Measurements from ENCODE around the gene GPR63. TPM values are rescaled to one million over a fixed set of nuclear protein-coding genes. Genes with fewer than 3 reads are reported as not detected.

Gene GPR63
- total and polyA plus RNA-seq, 12 donors, result 0.06 to 2.5 (median 0.78) TPM

DNA sequence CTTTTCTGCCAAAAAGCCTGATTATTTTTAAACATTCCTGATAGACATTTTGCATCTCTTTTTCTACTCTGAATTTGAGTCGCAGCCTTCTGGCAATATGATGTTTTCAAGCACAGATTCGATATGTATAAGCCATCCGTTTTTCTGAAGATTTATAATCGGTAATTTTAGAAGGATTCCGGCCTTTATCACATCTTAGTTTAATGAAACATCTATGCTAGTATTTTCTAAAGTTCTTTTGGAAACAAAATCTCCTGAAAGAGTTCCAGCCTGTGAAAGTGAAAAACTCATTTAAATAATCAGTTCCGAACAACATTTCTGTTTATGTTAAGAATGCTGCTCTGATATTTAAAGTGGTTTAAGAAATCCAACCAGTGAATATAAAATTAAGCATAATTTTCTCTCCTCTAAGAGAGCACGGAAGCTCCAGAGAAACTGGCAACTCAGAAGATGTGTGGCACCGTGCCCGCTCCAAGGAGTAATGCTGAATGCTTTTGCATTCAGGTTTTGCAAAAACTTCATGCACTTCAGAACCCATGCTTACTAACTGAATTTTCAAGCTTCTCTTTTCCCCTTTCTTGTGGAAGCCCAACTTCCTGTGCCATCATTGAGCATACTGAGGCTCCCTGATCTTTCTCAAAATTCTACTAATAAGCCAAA lies 39.7 kb upstream of the GPR63 start:
- TF ChIP-seq, protein P1, sequence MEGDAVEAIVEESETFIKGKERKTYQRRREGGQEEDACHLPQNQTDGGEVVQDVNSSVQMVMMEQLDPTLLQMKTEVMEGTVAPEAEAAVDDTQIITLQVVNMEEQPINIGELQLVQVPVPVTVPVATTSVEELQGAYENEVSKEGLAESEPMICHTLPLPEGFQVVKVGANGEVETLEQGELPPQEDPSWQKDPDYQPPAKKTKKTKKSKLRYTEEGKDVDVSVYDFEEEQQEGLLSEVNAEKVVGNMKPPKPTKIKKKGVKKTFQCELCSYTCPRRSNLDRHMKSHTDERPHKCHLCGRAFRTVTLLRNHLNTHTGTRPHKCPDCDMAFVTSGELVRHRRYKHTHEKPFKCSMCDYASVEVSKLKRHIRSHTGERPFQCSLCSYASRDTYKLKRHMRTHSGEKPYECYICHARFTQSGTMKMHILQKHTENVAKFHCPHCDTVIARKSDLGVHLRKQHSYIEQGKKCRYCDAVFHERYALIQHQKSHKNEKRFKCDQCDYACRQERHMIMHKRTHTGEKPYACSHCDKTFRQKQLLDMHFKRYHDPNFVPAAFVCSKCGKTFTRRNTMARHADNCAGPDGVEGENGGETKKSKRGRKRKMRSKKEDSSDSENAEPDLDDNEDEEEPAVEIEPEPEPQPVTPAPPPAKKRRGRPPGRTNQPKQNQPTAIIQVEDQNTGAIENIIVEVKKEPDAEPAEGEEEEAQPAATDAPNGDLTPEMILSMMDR (IDR thresholded peaks at IDR 0.05), result no peak
- ATAC-seq, result no peak
- DNase-seq, result no peak
- WGBS, 2 donors, result 90 to 91% methylated on average over 9 of the region's 9 CpGs
- H3K9me3 ChIP-seq, result no peaks in the 10 kb centered on the region
- H3K36me3 ChIP-seq, result no peaks in the 10 kb centered on the region
- no peaks in the 10 kb centered on the region for H3K27me3 ChIP-seq
- no peaks in the 10 kb centered on the region for H3K4me1 ChIP-seq
- H3K27ac ChIP-seq, result no peak overlapping the region
- intact Hi-C loops (cut with DNase I), result no loop called here
- H3K4me3 ChIP-seq, result no peak overlapping the region

DNA sequence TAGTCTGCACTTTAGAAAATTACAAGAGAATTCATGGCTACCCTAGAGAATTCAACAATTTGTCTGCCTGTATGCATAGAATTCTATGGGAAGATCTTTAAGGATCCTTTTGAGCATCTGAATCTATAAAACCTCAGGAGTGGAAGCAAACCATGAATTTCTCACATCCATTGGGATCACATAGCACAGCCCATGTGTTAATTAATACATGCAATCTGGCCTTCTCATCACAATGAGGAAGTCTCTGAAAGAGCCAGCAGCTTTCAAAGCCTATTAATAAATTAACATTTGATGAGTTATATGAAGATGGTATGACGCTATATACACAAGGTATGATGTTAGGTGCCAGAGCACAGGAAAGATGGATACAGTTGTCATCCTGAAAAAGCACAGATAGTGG lies 35.7 kb upstream of the GPR63 start:
- TF ChIP-seq, protein P1 (IDR thresholded peaks at IDR 0.05), result no peak
- no peaks in the 10 kb centered on the region for H3K4me1 ChIP-seq
- no peaks in the 10 kb centered on the region for H3K36me3 ChIP-seq
- H3K27ac ChIP-seq, result no peak overlapping the region
- no peaks in the 10 kb centered on the region for H3K27me3 ChIP-seq
- H3K4me3 ChIP-seq, result no peak overlapping the region
- intact Hi-C loops (cut with DNase I), result no loop called here
- ATAC-seq, result no peak
- DNase-seq, result no peak
- WGBS, 2 donors, result 74 to 82% methylated on average over 1 of the region's 1 CpG
- no peaks in the 10 kb centered on the region for H3K9me3 ChIP-seq

DNA sequence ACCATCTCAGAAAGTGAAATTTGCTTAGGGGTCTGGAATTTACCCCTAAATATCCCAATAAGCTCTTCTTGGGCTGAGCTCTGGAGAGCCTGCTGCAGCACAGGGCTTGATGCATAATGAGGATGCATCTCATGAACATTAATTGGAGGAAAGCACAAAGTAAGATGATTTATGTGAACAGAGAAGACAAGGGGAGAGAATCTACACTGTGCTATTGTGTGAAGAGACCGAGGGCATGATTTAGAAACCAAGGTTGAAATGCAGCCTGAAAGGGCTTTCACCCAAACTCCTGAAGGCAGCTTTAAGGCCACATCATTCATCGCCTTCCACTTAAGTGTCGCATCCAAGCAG lies 27.8 kb upstream of the GPR63 start:
- no peak overlapping the region for H3K27ac ChIP-seq
- 82 to 90% methylated on average over 3 of the region's 3 CpGs for WGBS, 2 donors
- peaks cover 0 to 17% (median 0%) of the 10 kb centered on the region in 7 donors for H3K27me3 ChIP-seq
- TF ChIP-seq, protein P1 (IDR thresholded peaks at IDR 0.05), result no peak
- no peaks in the 10 kb centered on the region for H3K4me1 ChIP-seq
- intact Hi-C loops (cut with DNase I), result no loop called here
- no peak overlapping the region for H3K4me3 ChIP-seq
- H3K9me3 ChIP-seq, result no peaks in the 10 kb centered on the region
- ATAC-seq (no peak), DNase-seq (no peak)
- H3K36me3 ChIP-seq, result no peaks in the 10 kb centered on the region

DNA sequence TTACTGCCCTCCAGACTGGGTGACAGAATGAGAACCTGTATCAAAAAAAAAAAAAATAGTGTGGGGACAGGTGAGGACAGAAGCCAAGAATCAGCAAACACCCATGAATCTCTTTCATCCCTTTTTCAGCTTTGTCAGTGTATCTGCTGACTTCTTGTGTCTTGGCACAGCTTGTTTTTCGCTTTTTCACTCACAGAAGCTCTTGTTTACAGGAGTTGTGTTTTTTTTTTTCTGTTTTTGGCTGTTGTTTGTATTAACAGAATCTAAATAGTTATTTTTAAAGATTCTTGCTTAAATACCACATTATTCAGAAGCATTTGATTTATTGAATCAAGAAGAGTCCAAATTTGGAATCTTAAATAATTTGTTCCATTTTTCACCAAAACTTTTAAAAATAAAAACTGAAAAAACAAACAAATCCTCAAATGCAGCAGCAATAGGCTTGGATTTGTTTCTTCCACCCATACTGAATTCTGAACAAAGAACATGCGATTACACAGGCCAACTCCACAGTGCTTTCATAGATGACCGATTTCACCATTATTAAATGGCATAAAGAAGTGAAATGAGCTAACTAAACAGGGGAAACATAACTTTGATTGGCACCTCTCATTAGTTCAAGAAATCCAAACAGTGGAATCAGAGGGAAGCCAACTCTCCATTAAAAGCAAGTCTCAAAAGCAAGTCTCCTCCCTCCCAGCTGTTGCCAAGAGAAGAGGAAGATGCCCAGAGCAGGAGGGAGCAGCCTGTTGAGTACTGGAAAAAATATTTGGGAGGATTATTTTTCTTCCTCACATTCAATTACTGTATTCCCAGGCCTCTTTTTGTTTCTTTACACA lies 27.2 kb upstream of the GPR63 start:
- H3K27me3 ChIP-seq, result peaks cover 0 to 17% (median 0%) of the 10 kb centered on the region in 7 donors
- H3K27ac ChIP-seq, result no peak overlapping the region
- TF ChIP-seq, protein P1 (IDR thresholded peaks at IDR 0.05), result no peak
- intact Hi-C loops (cut with DNase I), result no loop called here
- no peak overlapping the region for H3K4me3 ChIP-seq
- H3K9me3 ChIP-seq, result no peaks in the 10 kb centered on the region
- ATAC-seq (no peak), DNase-seq (no peak)
- WGBS, 2 donors, result 85 to 87% methylated on average over 3 of the region's 3 CpGs
- H3K4me1 ChIP-seq, result no peaks in the 10 kb centered on the region
- no peaks in the 10 kb centered on the region for H3K36me3 ChIP-seq

Measured in heart right ventricle (tissue), 16 donors.